Activated naive CD4-positive, alpha-beta T cell treated with anti-CD3 and anti-CD28 coated beads for 36 hours (primary cell): ENCODE measurements around the gene GINM1. TPM values are rescaled to one million over a fixed set of nuclear protein-coding genes. Genes with fewer than 3 reads are reported as not detected.

Experiments
- CTCF ChIA-PET: fragments of 350-600 bp; sonication (Branson Sonifier 250); formaldehyde crosslinking; loops from one replicate; lab custom pipeline; 2021; ENCODE audit warnings: antibody characterized with exemption; lab: Charles Lee
- DNase-seq: peaks from one replicate; pipeline ENCODE4 v3.0.0-alpha.2; 2020
- H3K27ac Mint-ChIP-seq: one replicate; pipeline ENCODE4 v1.8.0; 2021; ENCODE audit warnings: mild to moderate bottlenecking, mixed read lengths
- H3K27me3 Mint-ChIP-seq: one replicate; pipeline ENCODE4 v1.8.0; 2021; ENCODE audit warnings: low read depth, mixed read lengths
- H3K36me3 Mint-ChIP-seq: one replicate; pipeline ENCODE4 v1.8.0; 2021; ENCODE audit warnings: low read depth, mixed read lengths
- H3K4me1 Mint-ChIP-seq: one replicate; pipeline ENCODE4 v1.8.0; 2021; ENCODE audit warnings: low read depth, mixed read lengths
- H3K4me3 Mint-ChIP-seq: one replicate; pipeline ENCODE4 v1.8.0; 2021; ENCODE audit warnings: mild to moderate bottlenecking, moderate library complexity, mixed read lengths
- H3K9me3 Mint-ChIP-seq: one replicate; pipeline ENCODE4 v1.8.0; 2021; ENCODE audit warnings: mixed read lengths
- intact Hi-C: fragments of 100-400 bp; cut with micrococcal nuclease; formaldehyde crosslinking; loops from one replicate; pipeline ENCODE4 v1.15.1; 2023
- total RNA-seq, 2 experiments: library from RNA; stranded (reverse); gene quantifications; one replicate each; pipeline ENCODE4 v1.2.3, GENCODE V29; 2021

Gene GINM1, protein sequence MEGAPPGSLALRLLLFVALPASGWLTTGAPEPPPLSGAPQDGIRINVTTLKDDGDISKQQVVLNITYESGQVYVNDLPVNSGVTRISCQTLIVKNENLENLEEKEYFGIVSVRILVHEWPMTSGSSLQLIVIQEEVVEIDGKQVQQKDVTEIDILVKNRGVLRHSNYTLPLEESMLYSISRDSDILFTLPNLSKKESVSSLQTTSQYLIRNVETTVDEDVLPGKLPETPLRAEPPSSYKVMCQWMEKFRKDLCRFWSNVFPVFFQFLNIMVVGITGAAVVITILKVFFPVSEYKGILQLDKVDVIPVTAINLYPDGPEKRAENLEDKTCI
- 10 to 100 TPM; 17.6 to 18.4 TPM for total RNA-seq

DNA sequence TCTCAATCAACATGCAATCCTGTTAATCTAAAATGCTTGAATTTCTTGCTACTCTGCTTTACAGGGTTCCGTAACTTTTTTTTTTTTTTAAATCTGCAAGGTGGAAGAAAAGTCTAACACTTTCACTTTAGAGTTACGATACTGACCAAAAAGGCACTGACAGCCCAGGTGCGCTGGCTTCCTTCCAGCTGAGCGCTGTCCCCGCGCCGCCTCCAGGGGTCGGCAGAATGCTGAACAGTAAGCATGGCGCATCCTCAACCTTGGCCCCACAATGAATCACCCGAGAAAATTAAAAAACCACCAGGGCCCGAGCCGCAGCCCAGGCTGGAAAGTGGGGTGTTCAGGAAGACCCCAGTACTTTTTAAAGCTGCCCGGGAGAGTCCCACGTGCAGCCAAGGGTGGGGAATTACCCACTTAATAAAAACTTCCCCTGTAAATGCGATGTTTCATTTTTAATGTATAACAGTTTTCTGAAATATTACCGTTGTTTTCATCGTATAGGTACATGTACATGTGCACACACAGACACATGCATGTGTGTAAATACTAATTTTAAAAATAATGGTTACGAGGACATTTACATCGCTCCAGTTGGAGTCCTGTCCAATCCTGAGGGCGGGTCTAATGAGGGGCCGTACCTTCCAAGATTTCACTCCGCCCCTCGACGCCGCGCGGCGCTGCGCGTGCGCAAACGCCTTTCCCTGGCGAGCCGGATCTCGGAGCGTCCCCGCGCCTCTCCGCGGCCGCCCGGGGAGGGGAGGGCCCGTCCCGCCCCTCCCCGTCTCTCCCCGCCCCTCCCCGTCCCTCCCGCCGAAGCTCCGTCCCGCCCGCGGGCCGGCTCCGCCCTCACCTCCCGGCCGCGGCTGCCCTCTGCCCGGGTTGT is at the start of gene GINM1:
Gene GINM1 (plus strand): TSS at position 849 of the 883 bp plus-strand sequence. CDS start 40 bp downstream, outside the sequence.
- intact Hi-C loops = loop anchor here (1.0 to 2.0 kb wide), 12 partner anchors 19 to 537 kb away; partner anchors contain the start of genes KATNA1, LATS1, LRP11 and NUP43
- DNase-seq = peak; percentile 97
- Mint-ChIP-seq H3K27ac (peak within 1 kb of the TSS; percentile 89), H3K27me3 (no peaks in the 10 kb centered on the region), H3K9me3 (no peaks in the 10 kb centered on the region), H3K36me3 (no peaks in the 10 kb centered on the region), H3K4me1 (peaks cover 26% of the 10 kb centered on the region), H3K4me3 (peak within 1 kb of the TSS; percentile 92)
- CTCF ChIA-PET = interaction anchor here (0.6 to 1.7 kb wide), 3 partner anchors 82 to 227 kb away, joined by 3 to 6 read pairs (median 4); no protein-coding TSS in a partner anchor

DNA sequence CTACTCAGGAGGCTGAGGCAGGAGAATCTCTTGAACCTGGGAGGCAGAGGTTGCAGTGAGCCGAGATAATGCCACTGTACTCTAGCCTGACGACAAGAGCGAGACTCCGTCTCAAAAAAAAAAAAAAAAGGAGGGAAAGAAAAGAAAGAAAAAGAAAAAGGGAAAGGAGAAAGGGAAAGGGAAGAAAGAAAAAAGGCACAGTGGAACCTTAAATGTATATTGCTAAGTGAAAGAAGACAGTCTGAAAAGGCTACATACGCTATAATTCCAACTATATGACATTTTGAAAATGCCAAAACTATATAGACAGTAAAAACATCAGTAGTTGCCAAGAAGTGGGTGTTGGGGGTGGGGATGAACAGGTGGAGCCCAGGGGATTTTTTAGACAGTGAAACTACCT is 36.5 kb upstream of the GINM1 start:
- Mint-ChIP-seq H3K36me3 (peaks cover 28% of the 10 kb centered on the region), H3K9me3 (no peaks in the 10 kb centered on the region), H3K4me3 (no peak overlapping the region), H3K4me1 (peaks cover 30% of the 10 kb centered on the region), H3K27ac (peak overlapping the region; percentile 46), H3K27me3 (no peaks in the 10 kb centered on the region)
- DNase-seq = no peak
- intact Hi-C loops = loop anchor here (2.0 kb wide), 1 partner anchor 15 kb away; no protein-coding TSS in a partner anchor
- CTCF ChIA-PET = no interaction called here

DNA sequence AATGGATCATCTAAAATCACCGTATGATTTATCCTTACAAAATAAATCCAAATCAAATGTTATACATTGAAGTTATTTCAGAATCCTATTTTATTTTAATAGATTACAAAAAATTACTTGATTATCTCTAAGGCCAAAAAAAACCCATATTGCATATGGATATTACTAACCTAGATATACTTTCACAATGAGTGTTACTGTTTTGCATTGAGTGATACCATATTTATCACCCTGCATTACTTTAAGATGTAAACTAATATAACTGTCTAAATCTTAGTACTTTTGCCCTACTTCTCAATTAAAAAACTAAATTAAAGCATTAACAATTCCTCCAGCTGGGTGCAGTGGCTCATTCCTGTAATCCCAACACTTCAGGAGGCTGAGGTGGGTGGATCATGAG is 31.4 kb upstream of the GINM1 start:
- Mint-ChIP-seq H3K4me1 (peaks cover 22% of the 10 kb centered on the region), H3K9me3 (no peaks in the 10 kb centered on the region), H3K36me3 (peaks cover 34% of the 10 kb centered on the region), H3K27me3 (no peaks in the 10 kb centered on the region), H3K4me3 (no peak overlapping the region), H3K27ac (no peak overlapping the region)
- CTCF ChIA-PET = no interaction called here
- intact Hi-C loops = no loop called here
- no peak for DNase-seq

DNA sequence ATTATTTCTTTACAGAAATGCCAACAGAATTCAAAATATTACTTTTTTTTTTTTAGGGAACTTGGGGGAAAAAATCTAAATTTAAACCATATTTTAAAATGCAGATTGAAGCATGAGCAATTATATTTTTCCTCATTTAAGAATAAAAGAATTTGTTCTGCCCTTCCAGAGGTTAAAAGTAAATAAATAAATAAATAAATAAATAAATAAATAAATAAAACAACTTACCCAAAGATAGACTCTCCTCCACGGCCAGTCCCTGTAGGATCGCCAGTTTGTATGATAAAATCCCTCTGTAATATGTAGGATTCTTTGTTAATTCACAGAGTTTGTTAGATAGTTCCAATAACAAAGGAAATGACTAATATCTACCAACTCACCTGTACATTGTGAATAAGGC is 25.0 kb upstream of the GINM1 start:
- peaks cover 17% of the 10 kb centered on the region for H3K36me3 Mint-ChIP-seq

DNA sequence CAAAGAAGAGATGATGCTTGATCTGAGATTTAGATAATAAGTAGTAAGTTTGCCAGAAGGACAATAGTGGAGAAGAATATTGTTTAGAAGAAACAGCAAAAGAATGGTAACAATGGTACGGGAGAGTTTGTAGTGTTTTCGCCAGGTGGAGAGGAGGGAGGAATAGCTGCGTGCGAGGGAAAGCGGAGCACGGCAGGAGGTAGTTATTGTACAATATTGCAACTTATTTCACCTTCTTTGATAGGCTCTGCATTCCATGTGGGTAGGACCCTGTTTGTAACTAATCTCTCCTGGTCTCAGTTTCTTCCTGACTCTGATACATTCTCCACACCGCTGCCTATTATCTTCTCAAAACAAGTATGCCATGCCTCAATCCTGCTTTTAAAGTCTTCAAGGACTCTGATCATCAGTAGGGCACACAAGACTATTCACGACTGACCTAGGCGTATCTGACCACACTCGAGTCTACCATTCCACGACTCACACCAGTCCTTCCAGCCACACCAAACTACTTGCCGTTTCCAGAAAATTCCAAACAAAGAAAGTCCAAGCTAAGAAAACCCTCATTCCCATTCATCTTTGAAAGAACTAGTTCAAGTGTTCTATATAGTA is 21.4 kb upstream of the GINM1 start:
- DNase-seq = no peak
- Mint-ChIP-seq H3K4me1 (peaks cover 37% of the 10 kb centered on the region), H3K4me3 (peak overlapping the region; percentile 96), H3K9me3 (no peaks in the 10 kb centered on the region), H3K27ac (peak overlapping the region; percentile 95), H3K27me3 (no peaks in the 10 kb centered on the region), H3K36me3 (peaks cover 8% of the 10 kb centered on the region)
- CTCF ChIA-PET = interaction anchor here (0.6 to 2.3 kb wide), 6 partner anchors 8 to 957 kb away, joined by 3 to 18 read pairs (median 6); partner anchors contain the start of gene ZC3H12D
- intact Hi-C loops = loop anchor here (2.0 to 10.0 kb wide), 4 partner anchors 14 to 460 kb away; no protein-coding TSS in a partner anchor

More for the DNA sequence above, 25.0 kb upstream of the GINM1 start:
- Mint-ChIP-seq H3K27me3 (no peaks in the 10 kb centered on the region), H3K4me1 (peaks cover 34% of the 10 kb centered on the region), H3K9me3 (no peaks in the 10 kb centered on the region), H3K4me3 (no peak overlapping the region), H3K27ac (no peak overlapping the region)
- DNase-seq = no peak
- CTCF ChIA-PET = no interaction called here
- intact Hi-C loops = loop anchor here (10.0 kb wide), 1 partner anchor 464 kb away; no protein-coding TSS in a partner anchor

DNA sequence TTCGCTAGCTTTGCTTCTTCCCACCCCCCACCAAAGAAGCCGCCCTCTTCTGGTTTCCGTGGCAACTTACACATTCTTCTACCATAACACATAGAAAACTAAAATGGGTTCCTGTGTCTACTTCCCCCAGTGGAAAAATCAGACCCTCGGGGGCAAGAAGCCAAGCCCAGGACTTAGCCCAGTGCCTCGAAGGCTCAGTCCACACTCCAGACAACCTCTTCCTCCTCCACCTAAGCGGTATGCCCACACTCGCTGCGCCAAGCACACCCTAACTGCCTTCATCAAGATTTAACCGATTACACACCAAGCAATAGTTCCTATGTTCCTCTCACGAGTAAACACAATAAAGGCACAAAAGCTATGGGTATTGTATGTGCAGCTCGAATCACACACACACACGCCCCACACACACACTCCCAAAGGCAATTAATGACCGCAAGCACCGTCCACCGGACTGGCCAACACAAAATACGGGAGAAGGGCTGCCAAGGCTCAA is 20.9 kb upstream of the GINM1 start:
- Mint-ChIP-seq H3K4me1 (peaks cover 37% of the 10 kb centered on the region), H3K27ac (peak overlapping the region; percentile 95), H3K27me3 (no peaks in the 10 kb centered on the region), H3K9me3 (no peaks in the 10 kb centered on the region), H3K4me3 (peak overlapping the region; percentile 96), H3K36me3 (peaks cover 8% of the 10 kb centered on the region)
- CTCF ChIA-PET = interaction anchor here (0.6 to 2.3 kb wide), 15 partner anchors 9 to 957 kb away, joined by 3 to 18 read pairs (median 4); partner anchors contain the start of gene ZC3H12D
- DNase-seq = peak; percentile 75
- intact Hi-C loops = loop anchor here (2.0 to 10.0 kb wide), 4 partner anchors 15 to 459 kb away; no protein-coding TSS in a partner anchor

DNA sequence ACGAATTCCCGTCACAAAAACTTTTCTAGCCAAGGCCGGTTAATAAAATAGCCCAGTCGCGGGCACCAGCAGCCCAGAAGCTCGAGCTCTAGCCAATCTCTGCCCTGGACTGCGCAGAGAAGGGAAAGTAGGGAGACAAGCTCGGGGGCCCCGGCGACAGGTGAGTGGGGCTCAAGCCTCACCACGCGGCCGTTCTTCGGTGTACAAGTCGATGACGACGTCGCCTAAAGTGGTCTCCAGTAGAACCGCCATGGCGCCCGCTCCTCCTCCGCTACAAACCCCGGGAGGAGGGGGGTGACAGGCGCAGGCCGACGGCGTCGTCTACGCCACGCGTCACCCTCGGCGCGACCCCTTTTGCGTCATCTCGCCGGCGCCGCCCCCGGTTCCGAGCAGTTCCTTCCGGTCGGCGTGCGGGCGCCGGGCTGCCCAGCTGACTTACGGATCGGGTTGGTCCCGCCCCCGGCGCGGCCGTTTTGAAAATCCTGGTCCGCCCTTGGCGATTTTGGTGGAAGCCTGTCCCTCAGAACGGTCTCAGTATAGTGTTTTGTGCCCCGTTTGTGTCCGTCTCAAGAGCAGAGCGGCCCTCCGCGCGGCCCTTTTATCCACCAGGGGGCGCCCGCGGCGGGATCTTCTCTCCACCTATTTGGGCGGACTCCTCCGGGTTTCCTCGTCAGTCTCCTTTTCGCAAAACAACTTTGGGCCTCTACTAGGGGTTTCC is 20.3 kb upstream of the GINM1 start, which contains the start of gene PPIL4:
Gene PPIL4 (minus strand): TSS at position 290 of the 718 bp plus-strand sequence. CDS start 38 bp downstream, at position 252.
- Mint-ChIP-seq H3K4me3 (peak within 1 kb of the TSS; percentile 96), H3K9me3 (no peaks in the 10 kb centered on the region), H3K4me1 (peaks cover 37% of the 10 kb centered on the region), H3K27me3 (no peaks in the 10 kb centered on the region), H3K36me3 (peaks cover 6% of the 10 kb centered on the region), H3K27ac (peak within 1 kb of the TSS; percentile 95)
- intact Hi-C loops = loop anchor here (1.0 to 10.0 kb wide), 11 partner anchors 15 to 459 kb away; partner anchors contain the start of genes KATNA1, LATS1, LRP11 and NUP43
- CTCF ChIA-PET = interaction anchor here (0.6 to 2.3 kb wide), 14 partner anchors 9 to 517 kb away, joined by 3 to 18 read pairs (median 4); partner anchors contain the start of gene ZC3H12D
- peak; percentile 97 for DNase-seq

DNA sequence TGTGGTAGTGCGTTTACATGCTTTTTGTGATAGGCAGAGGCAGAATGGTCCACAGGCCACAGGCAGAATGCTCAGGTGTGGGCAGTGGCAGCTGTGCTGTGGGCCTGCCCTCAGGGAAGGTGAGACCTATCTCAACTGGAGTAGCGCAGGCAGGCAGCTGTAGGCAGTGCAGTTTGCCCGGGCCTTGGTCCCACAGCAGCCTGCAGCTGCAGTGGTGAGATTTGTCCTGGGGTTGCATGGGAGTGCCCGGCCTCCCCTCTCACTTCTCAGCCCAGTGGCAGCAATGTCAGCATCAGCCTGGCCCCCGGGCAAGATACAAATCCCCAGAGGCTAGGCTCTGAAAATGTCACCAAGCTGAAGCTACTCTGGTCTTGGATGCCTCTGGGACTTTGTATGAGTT is 14.3 kb upstream of the GINM1 start:
- intact Hi-C loops = no loop called here
- peaks cover 5% of the 10 kb centered on the region for H3K27me3 Mint-ChIP-seq
- DNase-seq = no peak
- CTCF ChIA-PET = interaction anchor here (0.7 to 1.3 kb wide), 4 partner anchors 9 to 100 kb away, joined by 3 to 4 read pairs (median 4); no protein-coding TSS in a partner anchor
- H3K36me3 Mint-ChIP-seq = no peaks in the 10 kb centered on the region
- H3K4me1 Mint-ChIP-seq = peaks cover 4% of the 10 kb centered on the region
- H3K4me3 Mint-ChIP-seq = no peak overlapping the region
- H3K27ac Mint-ChIP-seq = no peak overlapping the region
- H3K9me3 Mint-ChIP-seq = no peaks in the 10 kb centered on the region

DNA sequence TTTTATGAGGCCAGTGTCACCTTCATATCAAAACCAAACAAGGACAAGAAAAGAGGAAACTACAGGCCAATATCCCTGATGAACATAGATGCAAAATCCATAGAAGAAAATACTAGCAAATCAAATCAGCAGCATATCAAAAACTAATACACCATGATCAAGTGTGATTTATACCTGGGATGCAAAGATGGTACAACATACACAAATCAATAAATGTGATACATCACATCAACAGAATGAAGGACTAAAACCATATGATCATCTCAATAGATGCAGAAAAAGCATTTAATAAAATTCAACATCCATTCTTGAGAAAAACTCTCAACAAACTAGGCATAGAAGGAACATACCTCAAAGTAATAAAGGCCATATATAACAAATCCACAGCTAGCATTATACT is 8.1 kb upstream of the GINM1 start:
- CTCF ChIA-PET = no interaction called here
- H3K9me3 Mint-ChIP-seq = no peaks in the 10 kb centered on the region
- H3K4me1 Mint-ChIP-seq = peaks cover 4% of the 10 kb centered on the region
- no peak overlapping the region for H3K4me3 Mint-ChIP-seq
- H3K27me3 Mint-ChIP-seq = peaks cover 5% of the 10 kb centered on the region
- no peak overlapping the region for H3K27ac Mint-ChIP-seq
- no peaks in the 10 kb centered on the region for H3K36me3 Mint-ChIP-seq
- no peak for DNase-seq
- intact Hi-C loops = no loop called here

DNA sequence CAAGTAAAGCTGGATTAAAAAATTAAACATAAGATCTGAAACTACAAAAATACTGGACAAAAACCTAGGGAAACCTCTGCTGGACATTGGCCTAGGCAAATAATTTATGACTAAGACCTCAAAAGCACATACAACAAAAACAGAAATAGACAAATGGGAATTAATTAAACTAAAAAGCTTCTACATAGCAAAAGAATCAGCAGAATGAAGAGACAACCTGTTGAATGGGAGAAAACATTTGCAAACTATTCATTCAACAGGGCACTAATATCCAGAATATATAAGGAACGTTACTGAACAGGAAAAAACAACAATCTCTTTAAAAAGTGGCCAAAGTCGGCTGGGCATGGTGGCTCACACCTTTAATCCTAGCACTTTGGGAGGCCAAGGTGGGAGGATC is 6.8 kb upstream of the GINM1 start:
- intact Hi-C loops = no loop called here
- Mint-ChIP-seq H3K4me3 (no peak overlapping the region), H3K9me3 (no peaks in the 10 kb centered on the region), H3K36me3 (no peaks in the 10 kb centered on the region), H3K4me1 (peaks cover 8% of the 10 kb centered on the region), H3K27me3 (peaks cover 5% of the 10 kb centered on the region), H3K27ac (no peak overlapping the region)
- CTCF ChIA-PET = interaction anchor here (1.0 kb wide), 1 partner anchor 14 kb away, joined by 4 read pairs; the partner anchor contains the start of gene PPIL4
- no peak for DNase-seq

DNA sequence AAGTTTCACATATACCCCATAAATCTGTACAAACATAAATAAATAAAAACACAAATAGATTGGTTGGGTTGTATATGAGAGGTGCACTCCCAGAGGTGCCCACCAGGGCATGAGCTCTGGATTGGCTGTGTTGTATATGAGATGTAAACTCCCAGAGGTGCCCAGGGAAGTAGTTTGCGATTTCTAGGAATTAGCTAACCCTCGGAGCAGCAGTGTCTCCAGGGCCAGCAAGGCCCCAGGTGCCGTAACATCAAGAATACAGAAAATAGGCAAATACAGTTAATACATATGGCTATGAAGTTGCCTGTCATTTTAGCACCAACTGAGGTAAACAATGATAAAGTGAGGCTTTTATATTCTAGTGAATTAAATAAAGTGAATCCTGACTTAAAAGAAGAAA is 5.4 kb upstream of the GINM1 start:
- DNase-seq = peak; percentile 19
- H3K4me1 Mint-ChIP-seq = peaks cover 15% of the 10 kb centered on the region
- intact Hi-C loops = no loop called here

More for the DNA sequence above, 5.4 kb upstream of the GINM1 start:
- H3K27me3 Mint-ChIP-seq = no peaks in the 10 kb centered on the region
- H3K27ac Mint-ChIP-seq = no peak overlapping the region
- no peaks in the 10 kb centered on the region for H3K36me3 Mint-ChIP-seq
- H3K9me3 Mint-ChIP-seq = no peaks in the 10 kb centered on the region
- CTCF ChIA-PET = interaction anchor here (0.5 to 1.7 kb wide), 4 partner anchors 9 to 534 kb away, joined by 3 to 4 read pairs (median 4); partner anchors contain the start of gene PPIL4
- no peak overlapping the region for H3K4me3 Mint-ChIP-seq
